Measurements from ENCODE around the gene CHL1. TPM values are rescaled to one million over a fixed set of nuclear protein-coding genes. Genes with fewer than 3 reads are reported as not detected.

CHL1 gene
- total RNA-seq, 1 donor: 1.8 TPM

- H3K9me3 ChIP-seq (ENCODE audit: low read depth, low read length): no peaks in the 10 kb centered on the region
- no peaks in the 10 kb centered on the region for H3K4me1 ChIP-seq (ENCODE audit: insufficient read depth, low read length)
- H3K4me3 ChIP-seq (ENCODE audit: low read length): no peak overlapping the region
- no peaks in the 10 kb centered on the region for H3K27me3 ChIP-seq (ENCODE audit: insufficient read depth, low read length)
Measured at GRCh38 chr3:330494-331115, 134.0 kb downstream of the CHL1 start.

GRCh38 chr3:331881-332280 lies 135.3 kb downstream of the CHL1 start:
- no peaks in the 10 kb centered on the region for H3K4me1 ChIP-seq (ENCODE audit: insufficient read depth, low read length)
- no peaks in the 10 kb centered on the region for H3K9me3 ChIP-seq (ENCODE audit: low read depth, low read length)
- no peak overlapping the region for H3K4me3 ChIP-seq (ENCODE audit: low read length)
- H3K27me3 ChIP-seq (ENCODE audit: insufficient read depth, low read length): no peaks in the 10 kb centered on the region

- H3K4me1 ChIP-seq (ENCODE audit: insufficient read depth, low read length): no peaks in the 10 kb centered on the region
Measured at GRCh38 chr3:332701-333100, 136.1 kb downstream of the CHL1 start.

GRCh38 chr3:335240-335639 lies 138.7 kb downstream of the CHL1 start:
- Histone ChIP-seq H3K9me3 (ENCODE audit: low read depth, low read length) (no peaks in the 10 kb centered on the region), H3K27me3 (ENCODE audit: insufficient read depth, low read length) (no peaks in the 10 kb centered on the region), H3K4me3 (ENCODE audit: low read length) (no peak overlapping the region), H3K4me1 (ENCODE audit: insufficient read depth, low read length) (no peaks in the 10 kb centered on the region)

More at GRCh38 chr3:332701-333100, 136.1 kb downstream of the CHL1 start:
- Histone ChIP-seq H3K9me3 (ENCODE audit: low read depth, low read length) (no peaks in the 10 kb centered on the region), H3K27me3 (ENCODE audit: insufficient read depth, low read length) (no peaks in the 10 kb centered on the region), H3K4me3 (ENCODE audit: low read length) (no peak overlapping the region)

DNA sequence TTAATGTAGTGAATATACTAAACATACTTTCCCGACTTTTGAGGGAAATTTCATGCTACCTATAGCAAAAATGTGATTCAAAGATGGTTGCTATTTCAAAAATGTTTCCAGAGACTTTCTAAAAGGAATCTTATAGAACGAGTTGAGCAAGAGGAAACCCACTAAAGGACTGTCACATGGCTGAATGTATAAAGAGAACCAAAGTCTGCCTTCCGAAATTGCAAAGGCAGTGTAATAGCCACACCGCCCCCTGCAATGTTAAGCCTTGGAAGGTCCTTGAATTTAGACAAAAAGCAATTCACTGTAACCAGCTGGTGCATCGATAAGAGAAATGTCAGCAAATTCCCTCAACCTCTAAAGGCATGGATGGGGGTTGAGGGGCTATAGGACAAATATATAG lies 142.8 kb downstream of the CHL1 start:
- no peak overlapping the region for H3K4me3 ChIP-seq (ENCODE audit: low read length)
- no peaks in the 10 kb centered on the region for H3K27me3 ChIP-seq (ENCODE audit: insufficient read depth, low read length)
- H3K9me3 ChIP-seq (ENCODE audit: low read depth, low read length): no peaks in the 10 kb centered on the region
- no peaks in the 10 kb centered on the region for H3K4me1 ChIP-seq (ENCODE audit: insufficient read depth, low read length)

DNA sequence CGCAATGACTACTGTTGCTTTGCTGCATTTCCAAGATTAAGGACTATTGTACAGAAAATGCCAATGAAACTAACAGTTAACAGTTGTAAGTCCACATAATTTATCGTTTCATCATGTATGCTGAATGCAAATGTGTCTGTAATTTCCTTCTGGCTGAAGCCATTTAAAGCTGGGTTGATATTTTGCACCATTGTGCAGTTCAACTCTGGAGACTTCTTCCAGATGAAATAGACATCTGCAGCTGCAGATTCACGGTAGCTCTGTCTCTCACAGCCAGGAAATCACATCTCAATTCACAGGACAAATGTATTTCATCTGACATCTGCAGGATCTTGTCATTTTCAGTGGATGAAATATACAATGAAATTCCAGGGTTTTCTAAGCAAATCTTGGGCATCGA lies 145.4 kb downstream of the CHL1 start:
- Histone ChIP-seq H3K9me3 (ENCODE audit: low read depth, low read length) (no peaks in the 10 kb centered on the region), H3K27me3 (ENCODE audit: insufficient read depth, low read length) (no peaks in the 10 kb centered on the region)

DNA sequence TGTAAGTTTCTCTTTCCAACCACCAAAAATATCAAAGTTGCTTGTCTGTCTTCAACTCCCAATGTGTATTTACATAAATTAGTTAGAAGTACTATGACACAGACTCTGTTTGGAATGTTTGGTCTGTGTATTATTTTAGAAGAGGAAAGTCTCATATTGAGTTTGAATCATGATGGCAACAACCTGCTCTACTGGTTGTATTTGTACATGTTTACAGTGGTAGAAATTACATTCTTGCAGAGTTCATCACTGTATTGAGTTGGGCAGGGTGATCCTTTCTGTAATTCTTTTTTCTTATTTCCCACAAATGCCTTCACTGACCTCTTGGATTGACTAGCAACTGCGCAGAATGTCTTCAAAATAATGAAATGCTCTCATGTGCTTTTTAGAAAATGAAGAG lies 149.6 kb downstream of the CHL1 start:
- H3K9me3 ChIP-seq (ENCODE audit: low read depth, low read length): no peaks in the 10 kb centered on the region
- no peaks in the 10 kb centered on the region for H3K27me3 ChIP-seq (ENCODE audit: insufficient read depth, low read length)
- no peaks in the 10 kb centered on the region for H3K4me1 ChIP-seq (ENCODE audit: insufficient read depth, low read length)
- no peak overlapping the region for H3K4me3 ChIP-seq (ENCODE audit: low read length)

More for the DNA sequence above, 145.4 kb downstream of the CHL1 start:
- Histone ChIP-seq H3K4me3 (ENCODE audit: low read length) (no peak overlapping the region), H3K4me1 (ENCODE audit: insufficient read depth, low read length) (no peaks in the 10 kb centered on the region)

GRCh38 chr3:347581-347980 lies 151.0 kb downstream of the CHL1 start:
- no peaks in the 10 kb centered on the region for H3K27me3 ChIP-seq (ENCODE audit: insufficient read depth, low read length)
- no peak overlapping the region for H3K4me3 ChIP-seq (ENCODE audit: low read length)
- H3K9me3 ChIP-seq (ENCODE audit: low read depth, low read length): no peaks in the 10 kb centered on the region
- H3K4me1 ChIP-seq (ENCODE audit: insufficient read depth, low read length): no peaks in the 10 kb centered on the region

- Histone ChIP-seq H3K4me1 (ENCODE audit: insufficient read depth, low read length) (no peaks in the 10 kb centered on the region), H3K4me3 (ENCODE audit: low read length) (no peak overlapping the region), H3K9me3 (ENCODE audit: low read depth, low read length) (no peaks in the 10 kb centered on the region), H3K27me3 (ENCODE audit: insufficient read depth, low read length) (no peaks in the 10 kb centered on the region)
Measured at GRCh38 chr3:350871-351371, 154.4 kb downstream of the CHL1 start.

DNA sequence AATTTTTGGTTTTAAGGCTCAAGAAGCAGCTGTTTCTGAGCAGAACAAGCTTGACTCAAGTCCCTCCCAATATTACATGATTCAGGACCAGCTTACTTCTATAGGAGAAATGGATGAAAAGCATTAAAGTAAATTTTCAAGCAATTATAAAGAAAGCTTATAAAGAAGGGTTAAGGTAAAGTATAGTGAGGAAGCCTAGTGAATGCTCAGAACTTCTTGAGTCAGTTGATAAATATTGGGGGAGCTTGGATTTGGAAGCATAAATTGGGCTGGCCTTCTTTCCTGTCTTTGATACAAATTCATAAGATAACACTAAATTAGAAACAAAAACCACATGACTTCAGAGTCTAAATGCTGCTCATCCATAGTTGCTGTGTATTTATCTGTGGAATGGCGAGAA lies 156.0 kb downstream of the CHL1 start:
- no peak overlapping the region for H3K4me3 ChIP-seq (ENCODE audit: low read length)
- no peaks in the 10 kb centered on the region for H3K9me3 ChIP-seq (ENCODE audit: low read depth, low read length)
- no peaks in the 10 kb centered on the region for H3K4me1 ChIP-seq (ENCODE audit: insufficient read depth, low read length)
- H3K27me3 ChIP-seq (ENCODE audit: insufficient read depth, low read length): no peaks in the 10 kb centered on the region

- Histone ChIP-seq H3K4me1 (ENCODE audit: insufficient read depth, low read length) (no peaks in the 10 kb centered on the region), H3K27me3 (ENCODE audit: insufficient read depth, low read length) (no peaks in the 10 kb centered on the region), H3K4me3 (ENCODE audit: low read length) (no peak overlapping the region), H3K9me3 (ENCODE audit: low read depth, low read length) (no peaks in the 10 kb centered on the region)
Measured at GRCh38 chr3:353191-353739, 156.7 kb downstream of the CHL1 start.

DNA sequence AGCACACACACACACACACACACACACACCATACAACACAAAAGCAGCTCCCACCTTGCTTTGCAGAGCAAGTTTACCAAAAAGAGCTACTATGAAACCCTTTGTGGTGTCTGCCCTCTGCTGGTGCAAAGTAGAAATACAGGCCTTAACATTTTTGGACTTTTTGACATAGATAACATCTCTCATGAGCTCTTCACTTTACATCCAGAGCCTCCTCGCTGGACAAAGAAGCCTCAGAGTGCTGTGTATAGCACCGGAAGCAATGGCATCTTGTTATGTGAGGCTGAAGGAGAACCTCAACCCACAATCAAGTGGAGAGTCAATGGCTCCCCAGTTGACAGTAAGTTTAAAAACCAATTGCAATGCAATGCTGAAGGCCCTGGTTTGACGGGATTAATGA lies 157.9 kb downstream of the CHL1 start:
- H3K4me1 ChIP-seq (ENCODE audit: insufficient read depth, low read length): no peaks in the 10 kb centered on the region
- no peaks in the 10 kb centered on the region for H3K27me3 ChIP-seq (ENCODE audit: insufficient read depth, low read length)
- H3K9me3 ChIP-seq (ENCODE audit: low read depth, low read length): no peaks in the 10 kb centered on the region
- H3K4me3 ChIP-seq (ENCODE audit: low read length): no peak overlapping the region

GRCh38 chr3:355622-356021 lies 159.1 kb downstream of the CHL1 start:
- H3K4me3 ChIP-seq (ENCODE audit: low read length): no peak overlapping the region
- H3K4me1 ChIP-seq (ENCODE audit: insufficient read depth, low read length): no peaks in the 10 kb centered on the region
- no peaks in the 10 kb centered on the region for H3K9me3 ChIP-seq (ENCODE audit: low read depth, low read length)
- no peaks in the 10 kb centered on the region for H3K27me3 ChIP-seq (ENCODE audit: insufficient read depth, low read length)

- Histone ChIP-seq H3K4me3 (ENCODE audit: low read length) (no peak overlapping the region), H3K27me3 (ENCODE audit: insufficient read depth, low read length) (no peaks in the 10 kb centered on the region), H3K9me3 (ENCODE audit: low read depth, low read length) (no peaks in the 10 kb centered on the region), H3K4me1 (ENCODE audit: insufficient read depth, low read length) (no peaks in the 10 kb centered on the region)
Measured at GRCh38 chr3:356952-357351, 160.4 kb downstream of the CHL1 start.

DNA sequence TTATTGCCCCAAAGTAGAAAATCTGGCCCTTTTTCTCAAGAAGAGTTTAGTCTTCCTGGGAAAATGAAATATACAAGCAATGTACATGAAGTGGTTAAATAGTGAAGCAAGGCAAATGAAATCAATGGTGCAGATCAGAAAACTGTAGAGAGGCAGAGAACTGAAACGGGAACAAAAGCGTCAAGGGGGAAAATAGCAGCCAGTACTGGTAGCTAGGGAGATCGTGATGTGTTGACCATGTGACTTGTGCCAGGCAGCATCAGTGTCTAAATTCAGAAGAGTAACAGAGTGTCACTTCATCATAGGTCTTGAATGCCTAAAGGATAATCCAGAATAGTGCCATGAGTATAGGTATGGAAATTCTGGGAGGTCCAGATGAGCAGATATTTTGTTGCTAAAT lies 163.1 kb downstream of the CHL1 start:
- no peaks in the 10 kb centered on the region for H3K4me1 ChIP-seq (ENCODE audit: insufficient read depth, low read length)
- no peaks in the 10 kb centered on the region for H3K9me3 ChIP-seq (ENCODE audit: low read depth, low read length)
- H3K4me3 ChIP-seq (ENCODE audit: low read length): no peak overlapping the region
- no peaks in the 10 kb centered on the region for H3K27me3 ChIP-seq (ENCODE audit: insufficient read depth, low read length)

DNA sequence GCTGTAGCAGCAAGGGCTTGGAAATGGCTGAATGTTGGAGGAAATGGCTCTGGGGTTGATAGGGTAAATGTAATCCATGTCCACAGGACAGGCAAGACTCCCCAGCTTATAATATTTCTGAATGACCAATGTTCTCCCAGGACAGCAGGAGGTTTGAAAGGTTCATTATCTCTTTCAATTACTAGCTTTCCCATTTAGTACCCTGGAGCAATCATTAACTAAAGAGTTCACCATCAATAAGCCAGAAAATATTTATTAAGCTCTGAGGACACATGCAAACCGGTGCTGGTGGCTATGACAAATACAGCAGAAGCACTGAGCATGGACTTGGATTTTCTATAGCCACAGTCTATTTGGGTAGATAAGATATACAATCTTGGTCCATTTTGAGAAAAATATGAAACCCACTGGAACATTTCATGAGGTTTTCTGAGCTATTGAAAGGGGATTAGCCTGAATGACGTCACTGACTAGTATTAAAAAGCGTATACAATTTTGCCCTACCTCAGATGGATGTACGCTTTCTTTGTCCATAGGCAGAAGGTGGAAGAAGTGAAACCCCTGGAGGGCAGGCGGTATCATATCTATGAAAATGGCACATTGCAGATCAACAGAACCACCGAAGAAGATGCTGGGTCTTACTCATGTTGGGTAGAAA lies 166.2 kb downstream of the CHL1 start:
- Histone ChIP-seq H3K9me3 (ENCODE audit: low read depth, low read length) (no peaks in the 10 kb centered on the region), H3K27me3 (ENCODE audit: insufficient read depth, low read length) (no peaks in the 10 kb centered on the region), H3K4me1 (ENCODE audit: insufficient read depth, low read length) (no peaks in the 10 kb centered on the region), H3K4me3 (ENCODE audit: low read length) (no peak overlapping the region)

Measured in mononuclear cell (primary cell).